Urothelium cell line (cell line): Measurements from ENCODE around the gene MRGPRX4.
"Not testable (repeated sequence)": the region's sequence is repeated elsewhere in the genome, so short reads cannot be mapped to it uniquely, and the experiment has no call there.

Experiments
- DNase-seq: peaks from one replicate; pipeline ENCODE4 v3.0.0; 2011; ENCODE audit warnings: low spot score, mixed read lengths
- FAIRE-seq: peaks from 2 replicates; lab custom pipeline; 2011; peaks lifted over from hg19 to GRCh38; lab: Jason Lieb, UNC

The MRGPRX4 gene

DNA sequence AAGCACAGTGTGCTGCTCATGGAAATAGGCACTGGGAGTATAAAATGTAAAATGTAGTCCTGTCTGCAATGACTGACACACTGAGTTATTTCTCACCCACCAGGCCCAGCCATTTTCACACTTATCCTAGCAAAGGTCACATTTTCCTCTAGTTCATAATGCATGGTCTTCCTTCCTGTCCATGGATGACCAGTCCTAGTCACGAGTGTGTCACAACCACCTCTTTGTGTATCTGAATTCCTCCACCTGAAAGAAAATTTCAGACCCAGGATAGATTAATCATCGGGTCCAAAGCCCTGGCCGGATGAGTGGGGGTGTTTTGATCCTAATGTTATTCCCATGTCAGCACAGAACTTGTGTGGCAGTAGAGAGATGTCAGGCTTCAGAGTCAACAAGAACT is at the start of gene MRGPRX4:
Gene MRGPRX4, plus strand, starts transcription at position 172 of the 400 bp plus-strand sequence. CDS start 420 bp downstream, outside the sequence.
- FAIRE-seq (no peak), DNase-seq (no peak)

DNA sequence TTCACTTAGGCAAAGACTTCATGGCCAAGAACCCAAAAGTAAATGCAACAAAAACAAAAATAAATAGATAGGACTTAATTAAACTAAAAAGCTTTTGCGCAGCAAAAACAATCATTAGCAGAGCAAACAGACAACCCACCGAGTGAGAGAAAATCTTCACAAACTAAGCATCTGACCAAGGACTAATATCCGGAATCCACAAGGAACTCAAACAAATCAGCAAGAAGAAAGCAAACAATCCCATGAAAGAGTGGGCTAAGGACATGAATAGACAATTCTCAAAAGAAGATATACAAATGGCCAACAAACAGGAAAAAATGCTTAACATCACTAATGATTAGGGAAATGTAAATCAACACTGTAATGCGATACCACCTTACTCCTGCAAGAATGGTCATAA is 41.5 kb upstream of the MRGPRX4 start:
- not testable (repeated sequence) for DNase-seq, FAIRE-seq

DNA sequence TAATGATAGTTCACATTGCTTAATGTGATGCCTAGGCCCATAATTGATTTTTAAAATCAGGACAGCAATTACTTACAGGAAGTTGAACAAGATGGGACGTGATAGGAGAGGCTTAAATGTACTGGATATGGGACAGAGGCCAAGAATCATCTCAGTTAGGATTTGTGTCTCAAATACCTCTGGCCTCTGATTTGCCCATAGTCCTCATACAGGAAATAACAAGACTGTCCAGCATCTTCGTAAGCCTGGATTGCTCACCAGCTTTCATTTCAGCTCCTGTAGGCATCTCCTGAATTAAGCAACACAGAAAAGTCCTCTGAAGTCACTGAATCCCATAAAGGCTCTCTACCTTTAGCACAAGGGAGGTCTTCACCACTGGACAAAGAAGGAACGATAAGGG is 40.3 kb upstream of the MRGPRX4 start, which contains the start of gene MRGPRX3:
Gene MRGPRX3, plus strand, starts transcription at position 231 of the 400 bp plus-strand sequence. CDS start 4,632 bp downstream, outside the sequence.
- no peak for FAIRE-seq
- DNase-seq: no peak

DNA sequence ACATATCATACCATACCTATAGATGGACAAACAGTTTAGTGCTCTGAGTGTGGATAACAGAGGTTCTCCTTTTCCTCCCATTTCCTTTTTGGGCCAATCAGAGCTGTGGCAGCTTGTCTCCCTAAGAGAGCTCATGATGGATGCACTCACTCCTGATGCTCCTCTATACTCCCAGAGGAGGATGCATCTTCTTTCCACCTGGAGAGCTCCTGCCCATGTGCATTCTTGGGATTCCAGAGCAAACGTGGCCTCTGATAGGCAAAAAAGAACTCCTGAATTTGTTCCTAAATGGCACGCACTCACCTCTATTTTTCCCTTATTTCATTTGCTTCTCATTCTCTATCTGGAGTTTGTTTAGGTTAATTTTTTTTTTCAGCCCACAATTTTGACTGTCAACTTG is 37.3 kb upstream of the MRGPRX4 start:
- DNase-seq (no peak), FAIRE-seq (no peak)

DNA sequence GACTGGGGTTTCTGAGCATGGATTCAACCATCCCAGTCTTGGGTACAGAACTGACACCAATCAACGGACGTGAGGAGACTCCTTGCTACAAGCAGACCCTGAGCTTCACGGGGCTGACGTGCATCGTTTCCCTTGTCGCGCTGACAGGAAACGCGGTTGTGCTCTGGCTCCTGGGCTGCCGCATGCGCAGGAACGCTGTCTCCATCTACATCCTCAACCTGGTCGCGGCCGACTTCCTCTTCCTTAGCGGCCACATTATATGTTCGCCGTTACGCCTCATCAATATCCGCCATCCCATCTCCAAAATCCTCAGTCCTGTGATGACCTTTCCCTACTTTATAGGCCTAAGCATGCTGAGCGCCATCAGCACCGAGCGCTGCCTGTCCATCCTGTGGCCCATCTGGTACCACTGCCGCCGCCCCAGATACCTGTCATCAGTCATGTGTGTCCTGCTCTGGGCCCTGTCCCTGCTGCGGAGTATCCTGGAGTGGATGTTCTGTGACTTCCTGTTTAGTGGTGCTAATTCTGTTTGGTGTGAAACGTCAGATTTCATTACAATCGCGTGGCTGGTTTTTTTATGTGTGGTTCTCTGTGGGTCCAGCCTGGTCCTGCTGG is 35.3 kb upstream of the MRGPRX4 start:
- FAIRE-seq (peak; percentile 5), DNase-seq (no peak)

DNA sequence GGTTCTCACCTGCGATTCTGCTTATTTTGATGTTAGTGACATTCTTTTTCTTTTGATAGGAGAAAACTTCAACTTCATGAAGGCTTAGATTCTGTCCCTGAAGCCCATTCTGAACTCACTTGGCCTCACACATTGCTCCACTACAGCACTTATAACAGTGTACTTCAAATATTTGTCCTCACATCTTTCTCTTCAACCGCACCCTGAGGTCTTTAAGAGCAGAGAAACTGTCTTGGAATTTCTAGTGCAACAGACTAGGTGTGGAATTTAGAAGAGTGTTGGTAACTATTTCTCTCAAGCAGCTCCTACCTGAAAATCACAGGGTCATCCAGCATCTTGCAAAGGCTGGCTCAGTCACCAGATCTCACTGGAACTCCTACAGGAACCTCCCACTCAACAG is 32.5 kb upstream of the MRGPRX4 start:
- FAIRE-seq (no peak), DNase-seq (no peak)

DNA sequence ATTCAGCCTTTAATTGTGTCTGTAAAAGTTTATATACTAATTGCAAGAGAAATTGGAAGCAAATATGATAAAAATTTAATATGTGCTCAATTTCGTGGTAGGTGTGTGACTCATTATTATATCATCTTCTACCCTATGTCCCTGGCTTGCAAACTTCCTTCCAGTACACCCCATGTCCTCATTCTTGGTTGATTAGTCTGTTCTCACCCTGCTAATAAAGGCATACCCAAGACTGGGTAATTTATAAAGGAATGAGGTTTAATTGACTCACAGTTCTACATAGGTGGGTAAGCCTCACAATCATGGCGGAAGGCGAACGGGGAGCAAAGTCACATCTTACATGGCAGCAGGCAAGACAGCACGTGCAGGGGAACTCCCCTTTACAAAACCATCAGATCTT is 28.4 kb upstream of the MRGPRX4 start:
- FAIRE-seq (no peak), DNase-seq (no peak)

DNA sequence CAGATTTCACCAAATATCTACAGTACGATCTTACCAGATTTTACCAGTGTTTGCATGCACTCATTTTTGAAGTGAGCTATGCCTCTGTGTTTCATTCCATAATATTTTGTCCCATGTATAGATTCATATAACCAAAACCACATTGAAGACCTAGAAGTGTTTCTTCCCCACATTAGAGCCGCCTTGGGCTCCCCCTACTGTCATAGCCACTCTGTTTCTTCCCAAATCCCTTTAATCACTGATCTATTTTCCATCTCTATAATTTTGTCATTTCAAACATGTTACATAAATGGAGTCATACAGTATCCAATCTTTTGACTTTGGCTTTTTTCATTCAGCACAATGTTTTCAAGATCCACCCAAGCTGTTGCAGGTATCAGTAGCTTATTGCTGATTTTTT is 27.6 kb upstream of the MRGPRX4 start:
- no peak for DNase-seq

DNA sequence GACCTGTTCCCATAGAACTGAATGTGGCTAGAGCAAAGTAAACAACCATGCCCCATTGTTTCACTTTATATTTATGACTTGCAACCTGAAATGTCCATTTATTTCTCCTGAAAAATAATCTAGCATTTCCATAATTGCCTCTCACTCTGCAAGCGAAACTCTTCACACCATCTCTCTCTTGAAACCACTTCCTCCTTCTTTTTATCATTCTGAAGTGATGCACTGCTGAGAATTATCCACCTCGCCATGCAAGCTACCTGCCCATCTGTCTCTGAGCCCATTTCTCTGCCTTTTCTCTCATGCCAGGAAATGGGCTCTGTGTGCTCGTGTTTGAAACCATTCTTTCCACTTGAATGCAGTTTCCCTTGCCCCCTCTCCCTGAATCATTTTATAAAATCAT is 26.8 kb upstream of the MRGPRX4 start:
- DNase-seq: no peak
- FAIRE-seq: no peak

More for the DNA sequence above, 27.6 kb upstream of the MRGPRX4 start:
- no peak for FAIRE-seq

DNA sequence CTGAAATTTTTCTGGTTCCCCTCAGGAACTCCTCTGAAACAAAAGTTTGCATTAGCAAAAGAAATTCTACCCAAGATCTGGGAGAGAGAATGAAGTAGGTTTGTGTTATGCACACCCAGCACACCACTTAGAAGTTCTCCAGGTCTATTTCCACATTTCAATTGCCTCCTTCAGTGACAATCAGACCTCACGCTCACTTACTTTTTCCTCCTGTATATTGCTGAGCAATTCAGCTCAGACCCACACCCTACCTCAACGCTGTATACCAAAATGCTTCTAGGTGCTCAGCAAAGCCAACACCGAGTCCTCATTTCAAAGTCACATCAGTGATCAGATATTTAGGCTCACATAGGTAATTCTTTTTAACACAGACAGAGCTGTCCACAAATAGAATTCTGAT is 21.1 kb upstream of the MRGPRX4 start:
- FAIRE-seq: no peak
- no peak for DNase-seq

DNA sequence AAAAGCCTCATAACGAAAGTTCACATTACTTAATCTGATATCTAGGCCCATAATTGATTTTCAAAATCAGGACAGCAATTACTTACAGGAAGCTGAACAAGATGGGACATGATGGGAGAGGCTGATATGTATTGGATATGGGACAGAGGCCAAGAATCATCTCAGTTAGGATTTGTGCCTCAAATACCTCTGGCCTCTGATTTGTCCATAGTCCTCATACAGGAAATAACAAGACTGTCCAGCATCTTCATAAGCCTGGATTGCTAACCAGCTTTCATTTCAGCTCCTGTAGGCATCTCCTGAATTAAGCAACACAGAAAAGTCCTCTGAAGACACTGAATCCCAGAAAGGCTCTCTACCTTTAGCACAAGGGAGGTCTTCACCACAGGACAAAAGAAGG is 4.3 kb upstream of the MRGPRX4 start:
- no peak for DNase-seq
- no peak for FAIRE-seq

DNA sequence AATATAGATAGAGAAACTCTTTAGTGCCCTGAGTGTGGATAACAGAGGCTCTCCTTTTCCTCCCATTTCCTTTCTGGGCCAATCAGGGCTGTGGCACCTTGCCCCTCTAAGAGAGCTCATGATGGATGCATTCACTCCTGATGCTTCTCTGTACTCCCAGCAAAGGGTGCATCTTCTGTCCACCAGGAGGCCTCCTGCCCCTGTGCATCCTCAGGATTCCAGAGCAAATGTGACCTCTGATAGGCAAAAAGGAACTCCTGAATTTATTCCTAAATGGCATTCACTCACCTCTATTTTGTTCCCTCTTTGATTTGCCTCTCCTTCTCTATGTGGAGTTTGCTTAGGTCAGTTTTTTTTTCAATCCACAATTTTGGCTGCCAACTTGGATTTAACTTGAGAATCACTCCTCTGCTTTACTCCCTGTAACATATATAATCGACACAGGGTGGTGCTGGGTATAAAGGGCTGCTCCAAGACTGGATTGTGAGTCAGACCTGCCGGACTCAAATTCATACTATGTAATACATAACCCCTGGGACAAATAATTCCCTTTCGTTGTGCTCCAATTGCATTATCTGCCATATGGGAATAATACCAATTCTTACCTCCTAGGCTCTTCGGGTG is 1.1 kb upstream of the MRGPRX4 start:
- FAIRE-seq: no peak
- peak; percentile 36 for DNase-seq

DNA sequence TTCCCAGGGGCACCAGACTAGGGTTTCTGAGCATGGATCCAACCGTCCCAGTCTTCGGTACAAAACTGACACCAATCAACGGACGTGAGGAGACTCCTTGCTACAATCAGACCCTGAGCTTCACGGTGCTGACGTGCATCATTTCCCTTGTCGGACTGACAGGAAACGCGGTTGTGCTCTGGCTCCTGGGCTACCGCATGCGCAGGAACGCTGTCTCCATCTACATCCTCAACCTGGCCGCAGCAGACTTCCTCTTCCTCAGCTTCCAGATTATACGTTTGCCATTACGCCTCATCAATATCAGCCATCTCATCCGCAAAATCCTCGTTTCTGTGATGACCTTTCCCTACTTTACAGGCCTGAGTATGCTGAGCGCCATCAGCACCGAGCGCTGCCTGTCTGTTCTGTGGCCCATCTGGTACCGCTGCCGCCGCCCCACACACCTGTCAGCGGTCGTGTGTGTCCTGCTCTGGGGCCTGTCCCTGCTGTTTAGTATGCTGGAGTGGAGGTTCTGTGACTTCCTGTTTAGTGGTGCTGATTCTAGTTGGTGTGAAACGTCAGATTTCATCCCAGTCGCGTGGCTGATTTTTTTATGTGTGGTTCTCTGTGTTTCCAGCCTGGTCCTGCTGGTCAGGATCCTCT is 709 bp downstream of the MRGPRX4 start:
- no peak for DNase-seq
- FAIRE-seq: no peak

DNA sequence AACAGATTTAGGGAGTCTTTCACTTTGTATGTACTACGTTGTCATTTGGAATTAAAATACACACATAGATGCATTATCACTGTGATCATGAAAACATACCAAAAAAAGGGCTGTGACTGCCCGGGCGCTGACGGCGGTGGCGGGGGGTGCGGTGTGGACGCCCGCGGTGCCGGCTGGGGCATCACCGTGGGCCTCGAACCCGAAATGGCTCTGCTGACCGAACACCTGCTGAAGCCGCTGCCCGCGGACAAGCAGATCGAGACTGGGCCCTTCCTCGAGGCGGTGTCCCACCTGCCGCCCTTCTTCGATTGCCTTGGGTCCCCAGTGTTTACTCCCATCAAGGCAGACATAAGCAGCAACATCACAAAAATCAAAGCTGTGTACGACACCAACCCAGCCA is 16.2 kb downstream of the MRGPRX4 start:
- FAIRE-seq (no peak), DNase-seq (no peak)

DNA sequence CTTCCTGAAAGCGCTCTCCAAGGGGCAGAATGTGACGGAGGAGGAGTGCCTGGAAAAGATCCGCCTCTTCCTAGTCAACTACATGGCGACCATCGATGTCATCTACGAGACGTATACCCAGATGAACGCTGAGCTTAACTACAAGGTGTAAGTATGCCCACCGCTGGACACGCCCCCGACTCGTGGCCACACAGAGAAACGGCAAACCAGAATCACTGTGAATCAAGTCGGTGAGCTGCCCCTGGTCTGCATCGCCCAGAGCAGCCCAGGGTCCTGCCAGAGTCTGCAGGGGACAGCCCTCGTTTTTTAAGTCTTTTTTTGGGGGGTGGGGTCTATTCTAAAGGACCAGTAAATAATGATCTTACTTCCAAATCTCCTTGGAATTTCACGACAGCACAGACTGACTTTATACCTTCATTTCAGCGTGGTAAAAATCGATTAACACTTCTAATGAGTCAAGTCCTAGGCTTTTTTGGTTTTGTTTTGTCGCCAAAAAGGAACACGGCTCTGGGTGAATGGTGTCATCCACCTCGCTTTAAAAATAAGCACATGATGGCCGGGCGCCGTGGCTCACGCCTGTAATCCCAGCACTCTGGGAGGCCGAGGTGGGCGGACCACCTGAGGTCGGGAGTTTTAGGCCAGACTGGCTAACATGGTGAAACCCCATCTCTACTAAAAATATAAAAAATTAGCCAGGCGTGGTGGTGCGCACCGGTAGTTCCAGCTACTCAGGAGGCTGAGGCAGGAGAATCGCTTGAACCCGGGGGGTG is 17.0 kb downstream of the MRGPRX4 start:
- DNase-seq: not testable (repeated sequence)
- peak; percentile 50 for FAIRE-seq

DNA sequence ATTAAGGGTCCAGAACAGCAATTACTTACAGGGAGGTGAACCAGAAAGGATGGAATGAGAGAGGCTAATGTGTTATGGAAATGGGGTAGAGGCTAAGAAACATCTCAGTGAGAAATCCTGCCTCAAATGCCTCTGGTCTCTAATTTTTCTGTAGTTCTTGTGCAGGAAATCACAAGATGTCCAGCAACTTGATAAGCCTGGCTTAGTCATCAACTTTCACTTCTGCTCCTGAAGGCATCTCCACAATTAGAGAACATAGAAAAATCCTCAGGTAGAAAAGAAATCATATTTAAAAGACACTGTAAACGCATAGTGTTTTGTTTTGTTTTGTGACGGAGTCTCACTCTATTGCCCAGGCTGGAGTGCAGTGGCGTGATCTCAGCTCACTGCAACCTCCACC is 18.7 kb downstream of the MRGPRX4 start:
- DNase-seq: no peak
- FAIRE-seq: no peak

DNA sequence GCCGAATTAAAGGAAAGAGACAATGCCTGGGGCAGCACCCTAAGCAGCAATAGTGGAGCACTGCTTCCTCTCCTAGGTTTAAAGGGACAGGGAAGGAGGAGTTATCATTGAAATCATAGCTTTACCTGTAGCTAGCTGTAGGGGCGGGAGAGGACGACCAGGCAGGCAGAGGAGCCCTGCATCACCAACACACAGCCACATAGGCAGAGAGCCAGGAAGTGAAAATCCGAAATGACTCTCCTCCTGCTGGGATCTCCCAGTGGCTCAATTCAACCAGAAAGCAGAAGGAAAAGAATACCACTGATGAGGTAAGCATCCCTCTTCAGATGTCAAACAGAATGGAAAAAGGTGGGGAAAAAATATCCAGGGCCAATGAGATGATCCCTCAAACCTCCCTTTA is 20.4 kb downstream of the MRGPRX4 start:
- DNase-seq (peak; percentile 12), FAIRE-seq (no peak)

DNA sequence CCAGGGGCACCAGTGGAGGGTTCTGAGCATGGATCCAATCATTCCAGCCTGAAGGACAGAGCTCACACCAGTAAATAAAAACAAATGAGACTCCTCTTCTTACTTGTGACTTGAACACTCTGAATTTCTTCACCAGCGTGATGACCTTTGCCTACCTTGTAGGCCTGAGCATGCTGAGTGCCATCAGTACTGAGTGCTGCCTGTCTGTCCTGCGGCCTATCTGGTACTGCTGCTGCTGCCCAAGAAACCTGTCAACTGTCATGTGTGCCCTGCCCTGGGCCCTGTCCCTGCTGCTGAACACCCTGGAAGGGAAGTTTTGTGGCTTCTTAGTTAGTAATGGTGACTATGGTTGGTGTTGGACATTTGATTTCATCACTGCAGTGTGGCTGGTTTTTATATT is 23.9 kb downstream of the MRGPRX4 start:
- FAIRE-seq (no peak), DNase-seq (no peak)

DNA sequence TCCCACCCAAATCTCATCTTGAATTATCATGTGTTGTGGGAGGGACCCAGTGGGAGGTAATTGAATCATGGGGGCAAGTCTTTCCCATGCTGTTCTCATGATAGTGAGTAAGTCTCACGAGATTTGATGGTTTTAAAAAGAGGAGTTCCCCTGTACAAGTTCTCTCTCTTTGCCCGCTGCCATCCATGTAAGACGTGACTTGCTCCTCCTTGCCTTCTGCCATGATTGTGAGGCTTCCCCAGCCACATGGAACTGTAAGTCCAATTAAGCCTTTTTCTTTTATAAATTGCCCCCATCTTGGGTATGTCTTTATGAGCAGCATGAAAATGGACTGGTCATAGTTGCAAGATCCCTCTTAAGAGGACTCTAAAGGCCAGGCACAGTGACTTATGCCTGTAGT is 25.1 kb downstream of the MRGPRX4 start:
- FAIRE-seq, DNase-seq: not testable (repeated sequence)

DNA sequence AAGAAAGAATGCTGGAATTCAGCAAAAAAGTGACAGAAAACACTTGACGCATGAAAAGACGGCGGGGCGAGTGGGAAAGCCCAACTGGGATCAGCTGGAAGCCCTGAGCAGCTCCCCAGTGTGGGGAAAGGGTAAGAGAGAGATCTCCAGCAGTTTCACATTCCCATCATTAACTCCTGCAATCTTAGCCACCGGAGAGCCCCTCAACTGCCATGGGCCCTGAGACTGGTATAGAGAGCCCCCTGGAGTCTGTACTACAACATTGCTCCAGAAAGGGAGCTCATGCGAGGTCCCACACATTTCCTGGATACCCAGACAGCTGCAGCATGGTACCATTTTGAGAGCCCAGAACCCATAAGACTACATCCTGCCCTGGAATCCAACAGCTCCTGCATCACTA is 31.1 kb downstream of the MRGPRX4 start:
- FAIRE-seq (no peak), DNase-seq (peak; percentile 17)

DNA sequence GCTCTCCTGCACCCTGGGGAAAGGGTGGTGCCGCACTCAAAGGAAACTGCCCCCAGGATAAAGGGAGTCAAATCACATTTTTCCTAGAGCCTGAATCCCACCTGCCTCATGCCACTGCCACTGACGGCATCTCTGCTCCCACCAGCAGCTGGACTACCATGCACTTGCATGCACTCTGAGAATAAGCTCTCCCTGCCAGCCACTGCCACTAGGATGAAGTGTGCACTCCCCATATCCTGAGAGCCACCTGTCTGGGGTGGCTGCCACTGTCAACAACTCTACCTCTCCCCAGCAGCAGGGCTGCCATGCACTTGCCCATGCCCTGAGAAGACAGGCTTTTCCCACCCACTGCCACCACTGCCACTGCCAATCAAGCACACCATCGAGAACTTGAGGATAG is 31.6 kb downstream of the MRGPRX4 start:
- FAIRE-seq (no peak), DNase-seq (no peak)
